ENCODE measurements around the gene HDLBP. TPM values are rescaled to one million over a fixed set of nuclear protein-coding genes. Genes with fewer than 3 reads are reported as not detected.

Gene HDLBP
- total and polyA plus RNA-seq, 2 experiments from 2014 or later, result 230 to 306 TPM

DNA sequence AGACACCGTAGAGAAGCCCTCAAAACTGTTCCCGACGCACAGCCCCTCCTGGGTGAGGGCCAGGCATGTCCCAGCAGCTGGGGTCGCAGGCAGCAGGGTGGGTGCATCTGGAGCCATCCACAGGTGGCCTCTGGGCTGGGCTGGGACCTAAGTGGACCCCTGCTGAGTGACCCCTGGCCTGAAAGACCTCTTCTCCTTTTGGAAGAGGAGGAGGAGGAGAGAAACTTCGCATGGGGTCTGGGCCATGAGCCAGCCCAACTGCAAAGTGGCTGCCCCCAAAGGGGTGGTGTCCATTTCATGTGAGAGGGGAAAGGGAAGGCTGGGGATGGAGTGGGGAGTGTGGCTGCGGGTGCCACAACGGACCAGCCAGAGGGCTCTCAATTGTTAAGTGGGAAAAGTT lies 101.9 kb downstream of the HDLBP start (continued):
- no peak for TF ChIP-seq CREB1 (CRISPR knock-in tag; IDR thresholded peaks at IDR 0.05; ENCODE audit: low read depth)
- no peak for TF ChIP-seq ZNF331 (CRISPR knock-in tag; IDR thresholded peaks at IDR 0.05; ENCODE audit: low read depth)
- no peak for TF ChIP-seq POLR2AphosphoS5 (IDR thresholded peaks at IDR 0.05; ENCODE audit: low read depth)
- no peak for TF ChIP-seq EZH2 (IDR thresholded peaks at IDR 0.05; ENCODE audit: low read depth, unreplicated experiment)
- no peak for TF ChIP-seq STAT1 (IDR thresholded peaks at IDR 0.05; ENCODE audit: unreplicated experiment)

GRCh38 chr2:241213041-241213440 lies 102.4 kb downstream of the HDLBP start:
- Histone ChIP-seq H3K79me2 (replicated peaks; ENCODE audit: insufficient read depth) (no peaks in the 10 kb centered on the region), H3K4me3 (no peak overlapping the region), H3K9me2 (ENCODE audit: insufficient read depth) (no peaks in the 10 kb centered on the region), H4K20me1 (replicated peaks; ENCODE audit: insufficient read depth) (no peaks in the 10 kb centered on the region), H3K4me1 (ENCODE audit: insufficient read depth) (peaks cover 14% of the 10 kb centered on the region; the same call in 1 of the 2 replicates), H3K27ac (ENCODE audit: low read depth) (no peak overlapping the region), H3K27me3 (ENCODE audit: insufficient read depth) (no peaks in the 10 kb centered on the region), H3F3A (replicated peaks; ENCODE audit: low read depth) (peaks cover 5% of the 10 kb centered on the region; the same call in 1 of the 2 replicates), H3K4me2 (no peak overlapping the region), H2AFZ (no peak overlapping the region), H3K36me3 (ENCODE audit: insufficient read depth) (no peaks in the 10 kb centered on the region)
- TF ChIP-seq ZNF114 (CRISPR knock-in tag; IDR thresholded peaks at IDR 0.05), result no peak
- TF ChIP-seq, protein P1, sequence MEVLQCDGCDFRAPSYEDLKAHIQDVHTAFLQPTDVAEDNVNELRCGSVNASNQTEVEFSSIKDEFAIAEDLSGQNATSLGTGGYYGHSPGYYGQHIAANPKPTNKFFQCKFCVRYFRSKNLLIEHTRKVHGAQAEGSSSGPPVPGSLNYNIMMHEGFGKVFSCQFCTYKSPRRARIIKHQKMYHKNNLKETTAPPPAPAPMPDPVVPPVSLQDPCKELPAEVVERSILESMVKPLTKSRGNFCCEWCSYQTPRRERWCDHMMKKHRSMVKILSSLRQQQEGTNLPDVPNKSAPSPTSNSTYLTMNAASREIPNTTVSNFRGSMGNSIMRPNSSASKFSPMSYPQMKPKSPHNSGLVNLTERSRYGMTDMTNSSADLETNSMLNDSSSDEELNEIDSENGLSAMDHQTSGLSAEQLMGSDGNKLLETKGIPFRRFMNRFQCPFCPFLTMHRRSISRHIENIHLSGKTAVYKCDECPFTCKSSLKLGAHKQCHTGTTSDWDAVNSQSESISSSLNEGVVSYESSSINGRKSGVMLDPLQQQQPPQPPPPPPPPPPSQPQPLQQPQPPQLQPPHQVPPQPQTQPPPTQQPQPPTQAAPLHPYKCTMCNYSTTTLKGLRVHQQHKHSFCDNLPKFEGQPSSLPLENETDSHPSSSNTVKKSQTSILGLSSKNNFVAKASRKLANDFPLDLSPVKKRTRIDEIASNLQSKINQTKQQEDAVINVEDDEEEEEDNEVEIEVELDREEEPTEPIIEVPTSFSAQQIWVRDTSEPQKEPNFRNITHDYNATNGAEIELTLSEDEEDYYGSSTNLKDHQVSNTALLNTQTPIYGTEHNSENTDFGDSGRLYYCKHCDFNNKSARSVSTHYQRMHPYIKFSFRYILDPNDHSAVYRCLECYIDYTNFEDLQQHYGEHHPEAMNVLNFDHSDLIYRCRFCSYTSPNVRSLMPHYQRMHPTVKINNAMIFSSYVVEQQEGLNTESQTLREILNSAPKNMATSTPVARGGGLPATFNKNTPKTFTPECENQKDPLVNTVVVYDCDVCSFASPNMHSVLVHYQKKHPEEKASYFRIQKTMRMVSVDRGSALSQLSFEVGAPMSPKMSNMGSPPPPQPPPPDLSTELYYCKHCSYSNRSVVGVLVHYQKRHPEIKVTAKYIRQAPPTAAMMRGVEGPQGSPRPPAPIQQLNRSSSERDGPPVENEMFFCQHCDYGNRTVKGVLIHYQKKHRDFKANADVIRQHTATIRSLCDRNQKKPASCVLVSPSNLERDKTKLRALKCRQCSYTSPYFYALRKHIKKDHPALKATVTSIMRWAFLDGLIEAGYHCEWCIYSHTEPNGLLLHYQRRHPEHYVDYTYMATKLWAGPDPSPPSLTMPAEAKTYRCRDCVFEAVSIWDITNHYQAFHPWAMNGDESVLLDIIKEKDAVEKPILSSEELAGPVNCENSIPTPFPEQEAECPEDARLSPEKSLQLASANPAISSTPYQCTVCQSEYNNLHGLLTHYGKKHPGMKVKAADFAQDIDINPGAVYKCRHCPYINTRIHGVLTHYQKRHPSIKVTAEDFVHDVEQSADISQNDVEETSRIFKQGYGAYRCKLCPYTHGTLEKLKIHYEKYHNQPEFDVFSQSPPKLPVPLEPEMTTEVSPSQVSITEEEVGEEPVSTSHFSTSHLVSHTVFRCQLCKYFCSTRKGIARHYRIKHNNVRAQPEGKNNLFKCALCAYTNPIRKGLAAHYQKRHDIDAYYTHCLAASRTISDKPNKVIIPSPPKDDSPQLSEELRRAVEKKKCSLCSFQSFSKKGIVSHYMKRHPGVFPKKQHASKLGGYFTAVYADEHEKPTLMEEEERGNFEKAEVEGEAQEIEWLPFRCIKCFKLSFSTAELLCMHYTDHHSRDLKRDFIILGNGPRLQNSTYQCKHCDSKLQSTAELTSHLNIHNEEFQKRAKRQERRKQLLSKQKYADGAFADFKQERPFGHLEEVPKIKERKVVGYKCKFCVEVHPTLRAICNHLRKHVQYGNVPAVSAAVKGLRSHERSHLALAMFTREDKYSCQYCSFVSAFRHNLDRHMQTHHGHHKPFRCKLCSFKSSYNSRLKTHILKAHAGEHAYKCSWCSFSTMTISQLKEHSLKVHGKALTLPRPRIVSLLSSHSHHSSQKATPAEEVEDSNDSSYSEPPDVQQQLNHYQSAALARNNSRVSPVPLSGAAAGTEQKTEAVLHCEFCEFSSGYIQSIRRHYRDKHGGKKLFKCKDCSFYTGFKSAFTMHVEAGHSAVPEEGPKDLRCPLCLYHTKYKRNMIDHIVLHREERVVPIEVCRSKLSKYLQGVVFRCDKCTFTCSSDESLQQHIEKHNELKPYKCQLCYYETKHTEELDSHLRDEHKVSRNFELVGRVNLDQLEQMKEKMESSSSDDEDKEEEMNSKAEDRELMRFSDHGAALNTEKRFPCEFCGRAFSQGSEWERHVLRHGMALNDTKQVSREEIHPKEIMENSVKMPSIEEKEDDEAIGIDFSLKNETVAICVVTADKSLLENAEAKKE (CRISPR knock-in tag; IDR thresholded peaks at IDR 0.05), result no peak
- no peak for TF ChIP-seq EZH2phosphoT487 (IDR thresholded peaks at IDR 0.05; ENCODE audit: unreplicated experiment)
- TF ChIP-seq POLR2AphosphoS5 (IDR thresholded peaks at IDR 0.05; ENCODE audit: low read depth), result no peak
- no peak for TF ChIP-seq CREB1 (CRISPR knock-in tag; IDR thresholded peaks at IDR 0.05; ENCODE audit: low read depth)
- TF ChIP-seq NANOG (IDR thresholded peaks at IDR 0.05; ENCODE audit: borderline replicate concordance), result no peak
- TF ChIP-seq STAT1 (IDR thresholded peaks at IDR 0.05; ENCODE audit: unreplicated experiment), result no peak
- no peak for TF ChIP-seq EZH2 (IDR thresholded peaks at IDR 0.05; ENCODE audit: low read depth, unreplicated experiment)
- no peak for TF ChIP-seq ZNF331 (CRISPR knock-in tag; IDR thresholded peaks at IDR 0.05; ENCODE audit: low read depth)
- TF ChIP-seq JUNB (IDR thresholded peaks at IDR 0.05; ENCODE audit: unreplicated experiment), result no peak
- no peak for TF ChIP-seq ETS1 (IDR thresholded peaks at IDR 0.05)
- TF ChIP-seq, protein P2, sequence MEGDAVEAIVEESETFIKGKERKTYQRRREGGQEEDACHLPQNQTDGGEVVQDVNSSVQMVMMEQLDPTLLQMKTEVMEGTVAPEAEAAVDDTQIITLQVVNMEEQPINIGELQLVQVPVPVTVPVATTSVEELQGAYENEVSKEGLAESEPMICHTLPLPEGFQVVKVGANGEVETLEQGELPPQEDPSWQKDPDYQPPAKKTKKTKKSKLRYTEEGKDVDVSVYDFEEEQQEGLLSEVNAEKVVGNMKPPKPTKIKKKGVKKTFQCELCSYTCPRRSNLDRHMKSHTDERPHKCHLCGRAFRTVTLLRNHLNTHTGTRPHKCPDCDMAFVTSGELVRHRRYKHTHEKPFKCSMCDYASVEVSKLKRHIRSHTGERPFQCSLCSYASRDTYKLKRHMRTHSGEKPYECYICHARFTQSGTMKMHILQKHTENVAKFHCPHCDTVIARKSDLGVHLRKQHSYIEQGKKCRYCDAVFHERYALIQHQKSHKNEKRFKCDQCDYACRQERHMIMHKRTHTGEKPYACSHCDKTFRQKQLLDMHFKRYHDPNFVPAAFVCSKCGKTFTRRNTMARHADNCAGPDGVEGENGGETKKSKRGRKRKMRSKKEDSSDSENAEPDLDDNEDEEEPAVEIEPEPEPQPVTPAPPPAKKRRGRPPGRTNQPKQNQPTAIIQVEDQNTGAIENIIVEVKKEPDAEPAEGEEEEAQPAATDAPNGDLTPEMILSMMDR (conservative IDR thresholded peaks at IDR 0.05; ENCODE audit: low read depth in 2 of 2), result no peak
- Mint-ChIP-seq H3K9me3 (no peaks in the 10 kb centered on the region; the same call in 2 of the 3 replicates), H3K27ac (no peak overlapping the region), H3K36me3 (ENCODE audit: low read depth) (no peaks in the 10 kb centered on the region), H3K27me3 (ENCODE audit: insufficient read depth, low read depth, poor library complexity) (peaks cover 18% of the 10 kb centered on the region), H3K4me1 (peaks cover 14% of the 10 kb centered on the region; the same call in 2 of the 3 replicates), H3K4me3 (no peak overlapping the region)
- DNase-seq (ENCODE audit: low spot score) (no peak), ATAC-seq (no peak)
